HG02763 (cell line): ENCODE results near the gene PRKCD.

Experiments
- ATAC-seq: cut with Tn5 transposase; IDR thresholded peaks from one replicate; pipeline ENCODE4 v1.9.1; 2021; ENCODE audit warnings: mild to moderate bottlenecking, moderate library complexity; ENCODE audit not compliant: unreplicated experiment

PRKCD gene

GRCh38 chr3:53169832-53170324, 8.9 kb downstream of the PRKCD start:
- ATAC-seq, result no peak

GRCh38 chr3:53170325-53171063, 9.5 kb downstream of the PRKCD start:
- no peak for ATAC-seq

- ATAC-seq, result no peak
These were observed 10.0 kb downstream of the PRKCD start for GRCh38 chr3:53171064-53171418.

- ATAC-seq, result no peak
These were observed 11.0 kb downstream of the PRKCD start for GRCh38 chr3:53171827-53172505.

- no peak for ATAC-seq
These were observed 12.1 kb downstream of the PRKCD start for GRCh38 chr3:53173107-53173506.

- peak; percentile 39 for ATAC-seq
These were observed 13.6 kb downstream of the PRKCD start for GRCh38 chr3:53174346-53175250.

GRCh38 chr3:53175613-53176540, 14.9 kb downstream of the PRKCD start:
- ATAC-seq, result no peak

GRCh38 chr3:53178246-53178645, 17.2 kb downstream of the PRKCD start:
- ATAC-seq, result no peak

- ATAC-seq, result no peak
These were observed 18.6 kb downstream of the PRKCD start for GRCh38 chr3:53179580-53179979.

- ATAC-seq, result peak; percentile 86
These were observed 19.5 kb downstream of the PRKCD start for GRCh38 chr3:53180305-53181023.

- ATAC-seq, result peak; percentile 21
These were observed 20.0 kb downstream of the PRKCD start for GRCh38 chr3:53181024-53181371.

GRCh38 chr3:53181528-53181927, 20.5 kb downstream of the PRKCD start:
- ATAC-seq, result no peak

GRCh38 chr3:53182764-53183355, 21.9 kb downstream of the PRKCD start:
- no peak for ATAC-seq

GRCh38 chr3:53183514-53183913, 22.5 kb downstream of the PRKCD start:
- ATAC-seq, result no peak

- ATAC-seq, result no peak
These were observed 23.7 kb downstream of the PRKCD start for GRCh38 chr3:53184701-53185100.

- ATAC-seq, result no peak
These were observed 24.9 kb downstream of the PRKCD start for GRCh38 chr3:53185761-53186465.

- ATAC-seq, result no peak
These were observed 25.7 kb downstream of the PRKCD start for GRCh38 chr3:53186726-53187125.

GRCh38 chr3:53187430-53187829, 26.4 kb downstream of the PRKCD start:
- ATAC-seq, result no peak
